T-helper 2 cell treated with Interferon-gamma antibody and Interleukin-4, amounts not matched to agents 100 ng/mL and 5 ng/mL, for 36 hours (primary cell): Measurements from ENCODE around the gene GJD4. TPM values are rescaled to one million over a fixed set of nuclear protein-coding genes. Genes with fewer than 3 reads are reported as not detected.

Source experiments
- intact Hi-C: fragments of 100-400 bp; cut with micrococcal nuclease; formaldehyde crosslinking; loops from one replicate; pipeline ENCODE4 v1.15.1; 2023
- total RNA-seq: library from RNA; stranded (reverse); gene quantifications from 2 replicates; pipeline ENCODE4 v1.2.3, GENCODE V29; 2022

GJD4 gene, protein sequence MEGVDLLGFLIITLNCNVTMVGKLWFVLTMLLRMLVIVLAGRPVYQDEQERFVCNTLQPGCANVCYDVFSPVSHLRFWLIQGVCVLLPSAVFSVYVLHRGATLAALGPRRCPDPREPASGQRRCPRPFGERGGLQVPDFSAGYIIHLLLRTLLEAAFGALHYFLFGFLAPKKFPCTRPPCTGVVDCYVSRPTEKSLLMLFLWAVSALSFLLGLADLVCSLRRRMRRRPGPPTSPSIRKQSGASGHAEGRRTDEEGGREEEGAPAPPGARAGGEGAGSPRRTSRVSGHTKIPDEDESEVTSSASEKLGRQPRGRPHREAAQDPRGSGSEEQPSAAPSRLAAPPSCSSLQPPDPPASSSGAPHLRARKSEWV
- not detected in 2 replicates for total RNA-seq

DNA sequence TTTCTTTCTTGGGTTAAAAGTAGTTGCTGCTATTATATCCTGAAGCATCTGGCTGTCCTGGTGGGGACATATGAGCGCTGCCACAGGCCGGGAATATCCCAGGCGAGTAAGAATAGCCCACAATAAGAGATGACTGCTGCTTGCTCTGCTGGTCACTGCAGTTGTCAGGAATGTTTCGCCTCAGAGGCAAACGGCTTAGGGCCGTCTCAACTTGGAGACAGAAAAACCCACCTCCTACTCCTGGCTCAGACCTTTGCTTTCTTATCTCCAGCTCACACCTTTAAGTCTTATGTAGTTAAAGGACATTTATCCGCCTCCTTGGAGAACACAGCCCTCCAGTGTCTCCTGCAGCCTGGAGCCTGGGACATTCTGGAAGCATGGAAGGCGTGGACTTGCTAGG is at the start of gene GJD4:
Gene GJD4, plus strand, starts transcription at position 151 of the 400 bp plus-strand sequence. Its CDS starts 227 bp downstream, at position 378.
- intact Hi-C loops: no loop called here

DNA sequence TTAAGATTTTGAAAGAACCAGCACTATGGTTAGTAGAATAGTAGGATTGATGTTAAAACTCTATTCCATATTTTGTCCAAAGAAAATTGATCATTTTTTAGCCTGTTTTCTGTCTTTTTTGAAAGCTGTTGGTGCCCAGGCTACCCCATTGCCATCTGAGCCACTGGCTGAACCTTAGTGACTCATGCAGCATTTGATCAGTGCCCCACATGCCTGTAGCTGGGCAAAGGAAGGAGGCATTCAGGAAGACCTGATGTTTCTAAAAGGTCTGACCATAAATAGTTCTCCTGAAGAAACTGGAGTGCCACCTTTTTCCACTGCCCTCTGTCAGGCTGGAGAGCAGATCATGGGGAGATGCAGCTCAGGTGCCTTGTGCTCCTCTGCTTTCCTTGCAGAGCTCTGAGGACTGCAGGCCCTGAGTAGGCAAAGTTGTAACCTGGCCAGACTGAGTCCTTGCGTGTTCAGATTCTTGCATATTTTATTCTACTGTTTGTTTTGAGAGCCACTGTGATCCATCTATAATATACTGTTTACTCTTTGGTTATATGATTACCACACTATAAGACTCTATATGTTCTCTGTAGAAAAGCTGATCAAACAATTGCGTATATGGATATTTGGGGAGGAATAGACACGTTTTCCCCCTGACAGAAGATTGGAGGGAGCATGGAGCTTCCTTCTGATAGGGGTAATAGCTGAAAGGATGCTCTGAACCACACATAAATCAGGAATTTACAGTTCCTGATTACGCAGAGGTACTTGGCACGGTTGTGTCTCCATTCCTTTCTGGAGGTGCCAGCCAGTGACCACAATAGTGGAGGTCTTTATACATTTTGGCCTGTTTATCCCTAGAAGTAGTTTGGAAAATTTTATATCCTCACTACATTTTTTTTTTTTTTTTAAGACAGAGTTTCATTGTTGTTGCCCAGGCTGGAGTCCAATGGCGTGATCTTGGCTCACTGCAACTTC is 48.9 kb upstream of the GJD4 start:
- intact Hi-C loops: no loop called here

DNA sequence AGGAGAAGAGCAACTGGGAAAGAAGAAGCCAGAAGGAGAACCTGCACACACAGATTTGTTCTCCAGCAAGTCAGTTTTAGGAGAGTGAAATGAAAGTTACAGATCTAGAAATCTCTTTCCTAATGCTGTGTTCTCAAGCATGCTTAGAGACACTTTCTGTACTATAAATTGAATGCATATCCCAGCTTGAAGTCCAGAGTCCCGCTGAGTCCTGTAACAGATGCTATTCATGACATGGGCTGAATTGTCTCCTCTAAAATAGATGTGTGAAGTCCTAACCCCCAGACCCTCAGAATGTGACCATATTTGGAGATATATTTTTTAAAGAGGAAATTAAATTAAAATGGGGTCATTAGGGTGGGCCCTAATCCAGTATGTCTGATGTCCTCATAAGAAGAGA is 46.9 kb upstream of the GJD4 start:
- intact Hi-C loops: no loop called here

DNA sequence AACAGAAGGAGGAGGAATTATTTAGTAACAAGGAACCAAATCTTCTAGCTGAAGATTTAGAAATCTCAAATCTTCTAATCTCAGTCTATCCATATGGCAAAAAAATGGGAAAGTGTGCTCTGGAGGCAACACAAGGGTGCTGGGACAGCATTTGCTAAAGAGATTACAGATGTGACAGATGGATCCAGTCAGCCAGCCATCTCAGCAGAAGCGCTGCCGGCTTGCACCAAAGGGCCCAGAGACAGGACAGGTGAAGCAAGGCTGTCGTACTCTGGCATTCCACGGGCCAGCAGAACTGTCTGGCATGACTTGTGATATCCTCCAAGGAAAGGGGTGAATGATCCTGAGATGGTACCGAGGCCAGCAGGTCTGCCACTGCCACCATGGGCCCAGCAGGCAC is 45.7 kb upstream of the GJD4 start:
- intact Hi-C loops: no loop called here

DNA sequence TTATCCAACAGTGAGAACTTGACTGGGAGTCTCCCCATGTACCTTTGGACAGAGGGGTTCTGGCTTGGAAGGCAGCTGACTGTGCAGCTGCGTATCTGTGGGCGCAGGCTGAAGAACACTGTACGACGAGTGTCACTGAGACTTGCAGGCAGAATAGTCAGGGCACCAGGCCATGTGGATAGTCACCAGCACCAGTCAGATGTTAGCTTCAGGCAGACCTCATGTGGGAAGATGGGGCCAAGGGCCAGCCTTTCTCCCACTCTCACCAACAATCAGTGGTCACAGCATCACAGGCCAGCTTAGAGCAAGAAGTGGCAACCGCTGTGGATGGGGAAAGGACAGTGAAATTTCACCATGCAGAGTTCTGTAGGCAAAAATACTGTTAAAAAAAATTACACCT is 43.4 kb upstream of the GJD4 start:
- intact Hi-C loops: loop anchor here (2.0 kb wide), 1 partner anchor 441 kb away; no protein-coding TSS in a partner anchor

DNA sequence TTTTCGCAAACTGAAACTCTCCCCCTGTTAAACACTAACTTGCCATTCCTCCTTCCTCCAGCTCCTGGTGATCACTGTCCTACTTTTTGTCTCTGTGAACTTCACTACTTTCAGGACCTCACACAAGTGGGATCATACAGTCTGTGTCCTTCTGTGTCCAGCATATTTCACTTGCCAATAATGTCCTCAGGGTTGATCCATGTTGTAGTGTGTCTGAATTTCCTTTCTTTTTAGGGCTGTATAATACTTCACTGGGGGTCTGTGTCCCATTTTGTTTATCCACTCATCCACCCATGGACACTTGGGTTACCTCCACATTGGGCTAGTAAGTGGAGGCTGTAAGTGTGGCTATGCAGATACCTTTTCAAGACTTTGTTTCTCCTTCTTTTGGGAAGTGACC is 42.7 kb upstream of the GJD4 start:
- intact Hi-C loops: loop anchor here (2.0 kb wide), 1 partner anchor 442 kb away; no protein-coding TSS in a partner anchor

DNA sequence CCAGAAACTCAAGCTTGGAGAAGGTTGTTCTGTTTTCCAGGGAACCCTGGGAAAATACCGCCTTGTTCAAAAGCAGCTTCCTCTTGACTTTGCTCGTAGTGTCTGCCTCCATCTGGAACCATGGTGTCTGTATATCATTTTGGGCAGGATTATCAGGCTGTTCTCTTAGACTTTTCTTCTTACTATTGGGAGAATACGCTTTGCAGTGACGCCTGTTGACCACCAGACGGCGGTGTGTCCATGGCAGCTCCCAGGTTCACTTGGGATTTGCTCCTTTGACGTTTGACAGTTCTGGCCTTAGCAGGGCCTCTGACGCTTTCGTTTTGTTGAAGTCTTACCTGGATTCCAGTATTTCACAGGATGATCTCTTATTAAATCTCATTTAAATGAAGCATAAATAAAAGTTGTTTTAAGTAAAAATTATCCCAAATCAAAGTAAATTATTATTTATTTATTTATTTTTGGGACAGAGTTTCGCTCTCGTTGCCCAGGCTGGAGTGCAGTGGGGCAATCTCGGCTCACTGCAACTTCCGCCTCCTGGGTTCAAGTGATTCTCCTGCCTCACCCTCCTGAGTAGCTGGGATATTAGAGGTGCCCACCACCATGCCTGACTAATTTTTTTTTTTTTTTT is 41.8 kb upstream of the GJD4 start:
- intact Hi-C loops: loop anchor here (2.0 kb wide), 1 partner anchor 443 kb away; no protein-coding TSS in a partner anchor

DNA sequence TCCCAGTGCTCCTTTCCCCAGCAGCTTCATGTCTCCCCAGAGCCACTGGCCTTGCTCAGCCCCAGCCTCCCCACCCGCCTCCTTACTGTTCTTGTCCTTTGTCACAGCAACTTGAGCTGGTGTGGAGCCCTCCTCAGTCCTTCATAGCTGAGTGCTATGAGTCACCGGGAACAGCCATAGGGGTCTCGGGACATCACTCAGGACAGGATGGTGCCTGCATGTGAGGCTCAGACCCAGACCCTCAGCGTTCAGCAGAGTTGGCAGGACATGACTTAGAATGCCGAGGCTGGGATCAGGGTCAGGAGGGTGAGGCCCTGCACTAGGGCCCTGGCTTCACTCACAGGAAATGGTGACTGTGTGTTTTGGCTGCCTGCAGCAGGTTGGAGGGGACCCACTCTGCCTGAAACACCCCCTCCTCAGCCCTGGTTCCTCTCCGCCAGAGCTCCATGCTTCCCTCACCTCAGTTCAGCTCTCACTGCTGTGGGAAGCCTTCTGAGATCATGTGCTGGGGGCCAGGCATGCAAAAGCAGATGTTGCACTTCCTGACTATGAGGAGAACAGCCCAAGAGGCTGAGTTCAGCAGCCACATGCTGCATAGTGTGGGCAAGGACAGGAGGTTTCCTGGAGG is 40.7 kb upstream of the GJD4 start:
- intact Hi-C loops: no loop called here

DNA sequence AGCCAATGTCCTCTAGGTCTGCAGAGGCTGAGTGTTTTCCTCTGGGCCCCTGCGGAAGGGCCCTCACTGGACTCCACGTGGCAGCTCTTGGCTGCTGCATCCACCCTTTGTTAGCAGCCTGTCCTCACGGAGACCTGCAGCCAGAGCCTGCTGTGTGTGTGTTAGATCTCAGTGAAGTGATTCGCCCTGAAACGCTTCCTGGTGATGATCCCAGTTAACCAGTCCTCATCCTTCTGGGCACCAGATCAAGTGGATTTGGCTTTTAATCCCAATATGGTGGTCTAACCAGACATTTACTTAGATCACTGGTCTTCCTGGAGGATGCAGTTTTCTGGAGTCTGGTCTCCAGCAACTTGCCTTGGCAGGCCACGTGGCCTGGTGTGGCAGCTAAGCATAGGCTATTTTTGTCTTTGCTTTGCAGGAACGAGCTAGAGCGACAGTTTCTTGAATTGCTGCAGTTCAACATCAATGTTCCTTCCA is 39.5 kb upstream of the GJD4 start:
- intact Hi-C loops: no loop called here

DNA sequence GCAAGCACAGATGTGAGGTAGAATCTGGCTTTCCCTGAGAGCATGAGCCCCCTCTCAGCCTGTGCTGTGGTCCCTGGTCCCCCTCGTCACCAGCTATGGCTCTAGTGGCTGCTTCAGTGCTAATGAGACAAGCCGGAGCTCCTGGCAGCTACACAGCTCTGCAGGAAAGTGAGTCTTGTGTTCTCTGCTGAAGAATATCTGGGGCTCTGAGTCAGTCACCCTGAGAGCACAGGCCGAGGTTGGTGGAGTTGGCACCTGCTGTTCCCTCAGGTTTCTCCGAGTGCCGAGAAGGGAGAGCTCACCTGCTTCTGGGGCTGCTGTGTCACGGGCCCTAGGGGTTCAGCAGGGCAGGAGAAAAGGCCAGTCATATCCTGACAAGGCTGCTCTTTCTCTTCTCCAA is 37.2 kb upstream of the GJD4 start:
- intact Hi-C loops: no loop called here

DNA sequence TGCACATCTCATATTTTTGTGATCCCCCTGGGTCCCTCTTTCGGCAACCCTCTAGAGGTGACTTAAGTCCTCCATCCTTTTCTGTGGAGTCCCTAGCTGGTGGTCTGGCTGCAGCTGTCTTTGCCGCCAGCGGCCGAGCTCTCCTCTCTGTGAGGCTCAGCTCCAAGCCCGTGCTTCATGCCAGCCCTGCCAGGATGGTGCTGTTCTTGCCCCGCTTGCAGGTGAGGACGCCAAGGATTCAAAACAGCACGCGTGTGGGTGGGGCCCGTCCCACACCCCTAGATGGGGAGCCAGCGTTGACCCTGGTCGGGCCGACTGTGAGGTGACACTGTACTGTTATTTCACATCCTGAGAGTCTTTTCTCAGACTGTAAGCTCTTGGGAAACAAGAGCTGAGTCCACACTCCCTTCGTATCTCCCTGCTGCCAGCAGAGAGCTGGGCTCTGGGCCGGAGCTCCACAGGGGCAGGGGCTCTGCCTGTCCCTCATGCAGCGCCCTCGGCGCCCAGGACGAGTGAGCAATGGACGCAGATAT is 36.6 kb upstream of the GJD4 start:
- intact Hi-C loops: no loop called here

DNA sequence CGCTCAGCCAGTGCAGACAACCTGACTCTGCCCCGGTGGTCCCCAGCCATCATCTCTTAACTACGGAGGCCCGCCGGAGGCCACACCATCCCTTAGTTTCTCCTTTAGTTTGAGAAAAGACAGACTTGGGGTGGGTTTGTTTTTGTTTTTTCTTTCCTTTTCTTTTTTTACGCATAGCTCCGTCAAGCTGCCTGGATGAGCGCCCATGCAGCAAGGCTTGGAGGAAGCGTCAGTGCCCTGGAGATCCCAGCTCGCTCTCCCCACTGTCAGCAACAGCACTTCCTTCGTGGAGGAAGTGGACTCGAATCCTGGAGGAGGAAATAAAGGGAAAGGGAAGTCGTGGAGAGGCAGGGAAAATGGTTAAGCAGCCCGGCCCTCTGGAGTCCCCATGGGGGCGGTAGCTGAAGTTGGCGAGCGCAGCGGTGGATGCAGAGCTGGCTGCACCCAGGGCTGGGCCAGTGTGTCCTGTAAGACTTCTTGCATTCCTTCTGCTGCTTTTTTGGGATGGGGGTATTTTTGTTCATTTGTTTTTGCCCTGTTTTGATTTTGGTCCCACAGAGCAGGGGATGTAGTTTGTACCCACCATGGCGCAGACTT is 35.9 kb upstream of the GJD4 start:
- intact Hi-C loops: no loop called here

DNA sequence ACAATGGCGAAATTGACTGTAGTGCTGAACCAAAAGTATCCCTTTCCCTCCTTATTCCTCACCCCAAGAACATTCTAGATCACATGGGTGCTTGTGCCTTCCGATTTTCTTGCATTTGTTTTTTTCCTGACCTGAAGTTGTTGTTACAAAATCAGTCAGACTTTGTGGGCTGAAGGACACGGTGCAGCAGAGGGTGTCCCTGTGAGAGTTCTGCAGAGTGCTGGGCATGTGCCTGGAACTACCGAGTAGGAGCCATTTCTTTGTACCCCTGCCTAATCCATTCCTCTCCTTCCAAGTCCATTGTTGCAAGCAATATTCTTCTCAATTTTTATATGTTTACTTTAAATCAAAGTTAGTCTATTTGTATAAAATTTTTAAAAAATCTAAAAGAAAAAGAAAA is 35.3 kb upstream of the GJD4 start:
- intact Hi-C loops: no loop called here

DNA sequence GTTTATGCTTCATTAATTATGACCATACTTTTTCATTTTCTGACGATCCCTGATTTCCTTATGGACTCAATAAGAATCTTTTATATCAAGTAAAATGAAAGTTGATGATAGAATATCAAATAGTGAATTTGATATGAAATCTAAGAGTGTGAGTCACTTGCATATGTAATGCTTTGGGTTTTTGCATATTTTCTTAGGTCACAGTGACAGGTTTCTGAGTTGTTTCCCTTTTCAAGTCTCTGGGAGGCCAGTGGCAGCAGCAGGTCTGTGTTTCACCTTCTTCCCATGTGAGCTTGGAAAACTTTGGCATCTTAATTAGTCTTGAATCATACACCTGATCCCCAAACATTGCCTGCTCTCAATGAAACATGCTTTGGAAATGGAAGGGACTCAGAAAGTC is 34.7 kb upstream of the GJD4 start:
- intact Hi-C loops: no loop called here

DNA sequence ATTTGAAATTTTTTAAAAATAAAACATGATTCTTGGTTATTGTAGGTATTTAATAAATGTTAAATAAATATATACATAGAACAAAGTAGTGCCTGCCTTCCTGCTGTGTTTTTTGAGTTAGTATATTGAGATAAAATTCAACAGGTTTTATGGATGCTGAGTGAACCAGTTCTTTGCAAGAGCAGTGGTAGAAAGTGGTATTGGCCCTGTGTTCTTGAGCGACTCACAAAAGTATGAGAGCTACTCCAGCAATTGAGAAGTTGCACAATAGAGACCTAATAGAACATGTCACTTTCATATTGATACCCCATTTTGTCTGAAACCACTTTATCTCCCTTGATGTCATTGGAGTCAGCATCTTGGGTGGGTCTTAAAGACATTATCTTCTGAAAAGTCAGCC is 32.6 kb upstream of the GJD4 start:
- intact Hi-C loops: no loop called here

DNA sequence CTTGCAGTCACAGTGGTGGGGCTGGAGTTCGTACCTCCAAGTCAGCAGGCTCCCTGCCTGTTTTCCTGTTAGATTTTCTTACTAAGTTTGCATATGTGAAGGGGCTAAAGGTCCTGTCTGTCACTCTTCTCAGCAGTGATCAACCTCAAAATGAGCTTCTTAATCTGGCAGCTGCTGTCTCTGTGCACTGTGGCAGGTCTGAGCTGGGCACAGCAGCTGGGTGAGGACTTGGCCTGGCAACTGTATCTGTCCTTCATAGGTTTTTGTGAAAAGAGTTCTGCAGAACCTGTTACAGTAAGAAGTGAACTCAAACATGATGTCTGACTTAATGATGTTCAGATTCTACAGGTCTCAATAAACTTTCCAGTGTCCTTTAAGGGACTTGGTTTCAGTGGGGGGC is 31.3 kb upstream of the GJD4 start:
- intact Hi-C loops: no loop called here

DNA sequence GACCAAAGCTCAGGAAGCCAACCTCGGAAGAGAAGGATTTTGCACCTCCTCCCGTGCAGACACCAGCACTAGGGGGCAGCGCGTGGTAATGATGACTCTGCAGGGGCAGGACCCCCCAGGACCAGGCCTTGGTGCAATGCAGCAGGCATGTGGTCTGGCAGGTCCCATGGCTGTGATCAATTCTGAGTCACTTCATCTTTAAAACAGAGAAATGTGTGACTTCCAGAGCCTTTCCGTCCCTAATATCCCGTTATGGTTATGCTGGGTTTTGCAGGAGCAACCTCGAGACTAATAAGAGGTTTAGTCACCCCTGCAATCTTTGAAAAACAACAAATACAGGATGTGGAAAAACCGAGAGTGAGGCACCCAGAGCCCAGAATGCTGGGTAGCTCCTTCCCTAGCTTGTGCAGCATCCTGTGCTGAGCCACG is 30.2 kb upstream of the GJD4 start:
- intact Hi-C loops: no loop called here

DNA sequence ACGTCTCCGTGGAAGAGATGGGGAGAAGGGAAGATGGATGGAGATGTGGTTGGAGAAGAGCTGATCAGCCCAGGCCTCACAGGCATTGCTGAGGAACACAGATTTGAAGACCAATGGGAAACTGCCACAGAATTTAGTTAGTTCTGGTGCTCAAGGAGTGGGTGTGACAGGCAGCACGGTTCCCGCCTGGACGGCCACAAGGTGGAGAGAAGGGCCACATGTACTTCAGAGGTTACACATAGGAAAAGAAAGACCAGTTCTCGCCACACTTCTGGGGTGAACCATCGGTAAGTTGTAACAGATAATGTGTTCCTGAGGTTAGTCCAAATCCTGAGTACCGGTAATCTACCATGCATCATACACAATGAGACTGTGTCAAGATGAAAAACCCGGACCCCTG is 29.5 kb upstream of the GJD4 start:
- intact Hi-C loops: no loop called here

DNA sequence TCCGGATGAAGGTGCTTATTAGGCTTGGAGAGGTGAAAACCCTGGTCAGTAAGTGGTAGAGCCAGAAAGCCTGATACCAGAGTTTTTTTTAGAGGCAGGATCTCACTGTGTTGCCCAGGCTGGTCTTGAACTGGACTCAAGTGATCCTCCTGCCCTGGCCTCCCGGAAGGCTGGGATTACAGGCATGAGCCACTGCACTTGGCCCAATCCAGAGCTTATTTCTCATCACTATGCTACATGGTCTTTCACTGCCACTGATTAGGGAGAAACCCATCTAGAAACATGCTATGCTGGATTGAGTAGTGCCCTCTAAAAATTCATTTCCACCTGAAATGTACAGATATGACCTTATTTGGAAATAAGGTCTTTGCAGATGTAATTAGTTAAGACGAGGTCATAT is 28.4 kb upstream of the GJD4 start:
- intact Hi-C loops: no loop called here

DNA sequence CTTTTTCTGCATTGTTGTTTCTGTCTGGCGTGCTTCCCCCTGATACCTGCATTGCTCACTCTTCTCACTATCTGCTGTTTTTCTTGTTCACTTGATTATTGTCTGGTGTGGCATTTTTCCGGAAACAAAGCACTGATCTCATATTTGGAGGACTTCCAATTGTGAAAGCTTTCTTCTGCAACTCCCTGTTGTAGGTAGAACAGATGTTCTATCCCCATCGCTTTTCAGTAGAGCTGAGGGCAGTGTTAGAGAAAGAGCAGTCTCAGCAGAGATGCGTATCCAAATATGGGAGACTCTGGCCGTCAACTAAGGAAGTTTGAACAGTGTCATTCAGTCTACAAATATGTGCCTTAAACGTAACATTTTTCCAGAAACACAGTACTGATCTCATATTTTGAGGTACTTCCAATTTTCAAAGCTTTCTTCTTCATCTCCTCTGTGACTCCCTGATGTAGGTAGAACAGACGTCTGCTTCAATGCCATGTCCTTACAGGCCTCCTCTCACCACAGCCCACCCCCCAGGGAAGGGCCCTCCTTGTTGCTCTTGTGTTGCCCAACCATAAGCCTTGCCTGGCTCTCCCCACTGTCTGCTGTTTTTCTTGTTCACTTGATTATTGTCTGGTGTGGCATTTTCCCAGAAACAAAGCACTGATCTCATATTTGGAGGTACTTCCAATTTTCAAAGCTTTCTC is 27.1 kb upstream of the GJD4 start:
- intact Hi-C loops: no loop called here
